Forelimb muscle (tissue), 1 donor: Measurements from ENCODE around the gene TOMM70. TPM values are rescaled to one million over a fixed set of nuclear protein-coding genes. Genes with fewer than 3 reads are reported as not detected.
"Not testable (repeated sequence)": the region's sequence is repeated elsewhere in the genome, so short reads cannot be mapped to it uniquely, and the experiment has no call there.

Experiments used
- DNase-seq: peaks from one replicate; pipeline ENCODE4 v3.0.0-alpha.2; 2013; ENCODE audit warnings: low read depth
- polyA plus RNA-seq: library from polyadenylated mRNA; unstranded; fragments of 120-200 nt; gene quantifications from one replicate; pipeline ENCODE4 v1.2.1, GENCODE V29; 2013; ENCODE audit not compliant: insufficient read length

TOMM70 gene
- 55.9 TPM for polyA plus RNA-seq

DNA sequence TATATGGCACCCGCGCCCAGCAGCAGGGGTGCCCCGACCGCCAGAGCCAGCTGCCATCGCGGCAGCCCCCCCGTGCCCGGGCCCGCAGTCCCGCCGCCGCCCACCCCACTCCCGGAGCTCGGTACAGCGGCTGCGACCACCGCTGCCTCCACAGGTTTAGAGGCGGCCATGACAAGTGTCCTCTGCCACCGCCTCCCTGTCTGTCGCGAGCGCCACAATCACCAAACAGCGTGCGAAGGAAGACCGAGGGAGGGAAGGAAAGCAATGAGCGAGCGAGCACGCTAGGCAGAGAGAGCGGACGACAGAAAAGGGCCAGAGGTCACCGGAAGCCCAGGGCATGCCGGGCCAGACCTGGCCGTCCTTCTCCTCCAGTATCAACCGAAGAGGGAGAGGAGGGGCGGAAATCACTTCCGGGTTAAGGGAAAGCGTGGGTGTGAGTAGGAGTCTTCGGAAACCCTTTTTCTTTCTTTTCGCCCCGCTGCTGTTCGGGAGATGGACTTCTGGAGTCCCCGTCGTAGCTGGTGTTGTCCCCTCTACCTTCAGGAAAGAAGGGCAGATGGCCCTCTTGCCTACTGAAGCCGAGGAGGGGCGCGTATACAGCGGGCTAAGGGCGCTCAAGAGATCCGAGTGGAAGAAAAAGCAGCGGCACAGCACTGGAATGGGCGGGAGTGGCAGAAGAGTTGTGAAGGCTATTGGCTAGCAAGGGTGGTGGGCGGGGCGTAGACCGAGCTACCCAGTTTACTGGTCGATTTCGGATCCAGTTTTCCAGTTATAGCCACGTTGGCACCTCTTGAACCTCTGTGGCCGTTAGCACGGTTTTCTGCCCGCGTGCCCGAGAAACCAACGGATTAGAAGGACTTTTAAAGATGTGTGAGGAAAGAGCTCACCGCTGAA is at the start of gene TOMM70, which contains the start of gene LNP1:
Gene TOMM70 (minus strand): TSS at position 310 of the 894 bp plus-strand sequence. CDS start 140 bp downstream, at position 170.
Gene LNP1 (plus strand): TSS at position 760 of the 894 bp plus-strand sequence. CDS start 28,191 bp downstream, outside the sequence.
- DNase-seq: peak; percentile 93

DNA sequence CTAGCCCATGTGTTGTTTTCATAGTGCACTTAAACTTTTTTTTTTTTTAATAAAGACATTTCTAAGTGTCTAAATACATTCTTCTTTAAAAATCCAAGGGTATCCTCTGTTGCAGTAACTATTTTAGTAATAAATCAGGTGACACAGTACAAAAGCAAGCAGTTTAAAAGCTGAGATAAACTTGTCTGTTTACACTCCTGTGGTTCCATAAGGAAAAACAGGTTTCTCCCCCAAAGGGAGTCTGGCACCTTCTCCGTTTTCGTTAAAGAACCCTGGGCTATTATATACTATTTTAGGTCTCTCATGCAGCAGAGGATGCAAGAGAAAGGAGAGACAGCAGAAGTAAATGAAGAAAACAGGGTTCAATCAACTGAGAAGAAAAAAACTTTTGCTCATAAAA is 48.3 kb upstream of the TOMM70 start:
- no peak for DNase-seq

DNA sequence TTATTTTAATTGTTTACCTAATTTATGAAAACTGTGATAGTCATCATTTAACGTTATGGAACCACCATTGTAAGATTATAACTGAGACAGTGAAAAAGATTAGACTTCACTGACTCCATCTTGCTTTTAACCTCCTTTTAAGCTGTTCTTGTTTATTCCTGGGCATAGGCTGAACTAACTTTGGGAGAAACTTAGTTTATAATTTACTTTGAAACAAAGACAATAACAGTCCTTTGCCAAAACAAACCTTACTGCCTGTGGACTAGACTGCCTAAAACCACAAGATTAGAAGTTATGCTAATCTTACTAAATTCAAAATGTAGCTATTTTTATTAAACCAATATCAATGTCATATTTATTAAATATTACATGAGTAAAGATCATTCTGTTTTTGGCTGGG is 47.2 kb upstream of the TOMM70 start:
- DNase-seq: no peak

DNA sequence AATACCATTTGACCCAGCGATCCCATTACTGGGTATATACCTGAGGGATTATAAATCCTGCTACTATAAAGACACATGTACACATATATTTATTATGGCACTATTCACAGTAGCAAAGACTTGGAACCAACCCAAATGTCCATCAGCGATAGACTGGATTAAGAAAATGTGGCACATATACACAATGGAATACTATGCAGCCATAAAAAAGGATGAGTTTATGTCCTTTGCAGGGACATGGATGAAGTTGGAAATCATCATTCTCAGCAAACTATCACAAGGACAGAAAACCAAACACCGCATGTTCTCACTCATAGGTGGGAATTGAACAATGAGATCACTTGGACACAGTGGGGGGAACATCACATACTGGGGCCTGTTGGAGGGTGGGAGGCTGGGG is 46.2 kb upstream of the TOMM70 start:
- not testable (repeated sequence) for DNase-seq

DNA sequence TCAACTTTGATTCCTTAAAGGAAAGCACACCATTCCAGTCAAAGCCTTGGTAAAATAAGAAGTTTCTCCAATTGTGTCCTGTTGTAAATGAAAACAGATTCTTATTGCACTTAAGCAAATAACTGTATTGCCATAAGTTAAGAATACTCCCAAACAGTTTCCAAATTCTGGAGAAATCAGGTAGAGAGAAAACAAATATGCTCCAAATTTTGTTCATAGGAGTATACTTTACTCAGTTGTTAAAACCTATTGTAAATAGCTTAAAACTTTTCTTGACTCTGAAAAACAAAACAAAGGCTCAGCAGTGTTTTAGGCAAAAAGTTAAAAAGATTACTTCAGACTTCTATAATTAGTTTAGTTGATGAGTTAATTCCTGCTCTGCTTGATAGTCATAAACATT is 42.8 kb upstream of the TOMM70 start:
- DNase-seq: no peak

DNA sequence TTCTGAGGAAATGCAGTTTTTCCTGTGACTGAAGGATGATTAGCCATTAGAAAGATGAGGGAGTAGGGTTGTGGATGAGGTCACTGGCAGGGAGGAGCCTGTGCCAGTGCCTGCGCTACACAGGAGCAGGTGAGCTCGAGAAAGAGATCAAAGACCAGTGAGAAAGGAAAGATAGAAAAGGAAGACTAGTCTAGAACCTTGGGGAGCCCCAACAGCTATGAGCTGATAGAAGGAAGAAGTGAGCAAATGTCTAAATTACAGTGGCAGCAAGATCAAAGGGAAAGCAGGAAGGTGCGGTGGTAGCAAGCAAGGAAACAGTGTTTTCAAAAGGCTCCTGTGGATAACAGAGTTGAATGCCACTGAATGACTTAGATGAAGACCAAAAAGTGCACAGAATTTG is 40.0 kb upstream of the TOMM70 start:
- no peak for DNase-seq

DNA sequence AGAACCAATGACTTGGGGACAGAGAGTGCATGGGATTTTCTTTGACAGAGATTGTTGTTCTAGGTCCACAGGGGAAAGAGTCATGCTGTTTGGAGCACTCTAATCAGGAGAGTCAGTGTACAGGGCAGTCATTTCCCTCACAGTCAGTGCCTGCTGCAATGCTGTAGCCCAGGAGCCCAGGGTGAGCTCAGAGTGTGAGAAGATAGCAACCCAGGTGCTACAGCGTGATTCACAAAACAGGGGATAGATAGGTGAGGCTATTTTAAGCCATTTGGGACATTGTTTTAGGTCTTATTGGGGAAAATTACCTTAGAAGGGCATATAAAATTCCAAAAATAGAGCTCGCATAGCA is 37.7 kb upstream of the TOMM70 start:
- DNase-seq: no peak

DNA sequence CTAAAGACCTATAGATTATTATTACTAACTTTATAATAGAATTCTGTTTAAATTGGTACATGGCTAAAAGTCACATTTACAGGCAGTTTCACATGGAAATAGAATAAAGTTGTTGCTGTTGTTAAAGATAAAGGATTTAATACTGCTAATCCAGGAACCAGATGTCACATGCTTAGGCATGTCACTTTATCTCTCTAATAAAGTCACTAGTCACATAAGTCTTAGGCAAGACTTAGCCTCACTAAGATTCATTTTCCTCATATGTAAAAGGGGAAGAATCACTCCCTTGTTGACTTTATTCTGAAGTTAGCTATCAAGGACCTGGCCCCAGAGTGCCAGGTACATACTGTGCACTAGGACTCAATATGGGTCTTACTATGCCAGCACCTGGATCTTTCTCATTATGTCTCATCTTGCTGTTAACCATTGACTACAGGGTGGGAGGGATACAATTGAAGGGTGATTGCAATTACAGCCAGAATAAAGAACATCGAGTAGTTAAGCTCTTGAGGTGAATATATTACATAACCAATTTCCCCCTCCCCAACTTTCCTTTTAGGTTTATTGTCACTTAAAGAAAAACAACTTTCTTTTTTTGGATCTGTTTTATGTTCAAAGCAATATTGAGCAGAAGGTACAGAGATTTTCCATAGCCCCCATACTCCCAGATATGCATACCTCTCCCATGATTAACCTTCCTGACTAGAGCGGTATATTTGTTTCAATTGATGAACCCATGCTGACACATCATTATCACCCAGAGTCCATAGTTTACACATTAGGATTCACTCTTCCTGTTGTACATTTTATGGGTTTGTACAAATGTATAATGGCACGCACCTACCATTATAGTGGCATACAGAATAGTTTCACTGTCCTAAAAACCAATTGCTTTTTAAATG is 37.1 kb upstream of the TOMM70 start:
- no peak for DNase-seq

DNA sequence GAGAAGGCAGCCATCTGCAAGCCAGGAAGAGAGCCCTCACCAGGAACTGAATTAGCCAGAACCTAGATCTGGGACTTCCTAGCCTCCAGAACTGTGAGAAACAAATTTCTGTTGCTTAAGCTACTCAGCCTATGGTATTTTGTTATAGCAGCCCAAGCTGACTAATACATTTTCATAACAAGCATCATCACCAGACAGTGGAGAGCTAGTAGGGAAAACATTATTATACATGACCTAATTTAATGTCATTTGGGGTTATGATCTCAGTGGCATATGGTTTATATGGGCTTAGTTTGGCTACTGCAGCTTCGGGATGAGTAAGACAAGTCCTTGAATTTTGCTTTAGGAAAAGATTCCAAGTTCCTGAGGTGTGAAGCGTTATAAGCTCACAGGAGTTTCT is 36.1 kb upstream of the TOMM70 start:
- no peak for DNase-seq

DNA sequence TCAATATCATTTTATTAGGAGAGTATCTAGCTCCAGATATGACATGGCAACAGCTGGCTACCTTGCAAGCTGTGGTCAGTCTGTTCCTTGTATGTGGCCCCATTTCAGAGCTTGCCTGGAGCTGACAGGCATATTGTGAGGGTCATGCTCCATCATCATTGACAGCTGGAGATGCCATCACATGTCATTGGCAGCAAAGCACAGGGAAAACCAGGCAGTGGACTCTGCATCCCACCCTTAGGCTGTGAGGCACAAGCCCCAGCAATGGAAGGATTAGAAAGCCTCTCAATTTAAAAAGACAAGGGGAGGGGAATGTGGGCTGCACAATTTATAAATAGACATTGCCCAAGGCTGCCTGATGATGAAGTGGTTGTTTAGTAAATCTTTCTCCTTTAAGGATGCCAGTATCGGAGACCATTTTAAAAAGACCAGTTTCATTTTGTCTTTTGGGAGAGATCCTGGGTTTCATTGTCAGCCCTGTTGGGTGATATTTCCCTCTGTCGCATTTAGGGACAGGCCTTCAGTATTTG is 28.4 kb upstream of the TOMM70 start:
- DNase-seq: no peak

DNA sequence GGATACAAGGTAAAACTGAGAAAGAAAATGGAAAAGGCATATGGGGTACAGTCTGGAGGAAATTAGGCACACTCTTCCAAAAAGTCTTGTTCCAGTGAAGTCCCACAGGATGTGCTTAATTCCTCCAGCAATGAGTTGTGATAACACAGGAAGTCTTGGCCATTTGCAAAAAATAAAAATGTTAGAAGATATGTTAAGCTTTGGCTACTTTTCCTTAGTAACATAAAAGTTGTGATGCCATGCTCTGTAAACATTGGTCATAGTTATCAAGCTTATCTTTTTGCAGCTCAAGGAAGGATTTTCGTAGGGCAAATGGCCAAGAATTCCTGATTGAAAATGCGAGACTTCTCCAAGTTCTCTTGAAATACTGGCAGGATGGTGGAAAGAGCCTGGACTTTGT is 26.8 kb upstream of the TOMM70 start:
- DNase-seq: no peak

DNA sequence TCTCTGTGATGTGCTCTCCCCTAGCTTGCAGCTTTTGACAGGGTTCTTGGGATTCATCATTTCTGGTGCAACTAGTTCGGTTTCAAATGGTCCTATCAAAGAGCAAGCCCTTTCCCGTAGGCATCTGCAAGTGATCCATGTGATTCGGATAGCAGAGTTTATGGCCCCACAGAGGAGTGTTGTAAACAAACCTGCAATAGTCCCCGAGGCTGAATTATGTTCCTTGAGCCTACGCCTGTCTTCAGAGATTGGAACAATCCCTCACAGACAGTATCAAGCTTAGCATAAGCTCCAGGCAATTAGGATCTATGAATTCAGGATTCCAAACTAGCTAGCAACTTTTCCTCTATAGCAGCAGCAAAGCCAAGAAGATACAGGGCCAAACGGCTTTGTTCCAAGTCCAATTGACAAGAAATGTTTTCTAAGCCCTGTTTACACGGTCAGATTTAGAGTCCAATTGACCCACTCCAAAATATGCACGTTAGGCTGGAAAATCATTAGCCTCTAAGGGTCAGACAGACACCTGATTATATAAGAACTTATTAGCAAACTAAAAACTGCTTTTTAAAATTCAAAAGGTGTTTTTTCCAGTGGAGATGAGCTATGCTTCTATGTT is 25.3 kb upstream of the TOMM70 start:
- no peak for DNase-seq

DNA sequence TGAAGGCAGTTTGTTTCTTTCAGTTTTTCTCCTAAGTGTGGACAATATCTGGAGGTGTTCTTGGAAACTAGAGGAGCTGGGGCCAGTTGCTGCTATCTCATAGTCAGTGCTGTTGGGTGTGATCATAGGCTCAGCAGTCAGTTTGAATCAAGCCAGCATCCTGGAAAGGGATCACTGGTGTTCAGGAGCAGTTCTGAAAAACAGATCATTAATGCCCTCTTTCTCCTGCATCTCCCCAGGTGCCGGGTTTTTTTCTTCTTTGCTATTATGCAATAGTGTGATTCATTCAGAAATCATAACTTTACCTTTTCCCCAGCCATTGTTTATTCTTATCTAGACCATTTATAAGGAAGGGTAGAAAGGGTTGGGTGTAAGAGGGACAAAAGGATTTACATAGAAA is 24.4 kb upstream of the TOMM70 start:
- DNase-seq: no peak

DNA sequence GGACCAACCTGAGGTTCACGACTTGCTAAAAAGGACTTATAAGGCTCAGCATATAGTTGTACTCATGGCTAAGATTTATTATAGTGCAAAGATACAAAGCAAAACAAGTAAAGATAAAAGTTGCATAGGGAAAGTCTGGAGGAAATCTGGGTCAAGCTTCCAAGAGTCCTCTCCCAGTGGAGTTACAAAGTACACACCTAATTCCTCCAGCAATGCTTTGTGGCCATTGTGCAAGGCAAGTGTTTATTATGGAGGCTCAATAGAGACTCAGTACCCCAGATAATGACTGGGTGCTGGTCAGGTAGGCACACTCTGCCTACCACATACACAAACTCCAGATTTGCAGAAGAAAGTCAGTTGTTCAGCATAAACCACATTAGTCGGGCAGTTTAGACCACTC is 23.4 kb upstream of the TOMM70 start:
- no peak for DNase-seq

DNA sequence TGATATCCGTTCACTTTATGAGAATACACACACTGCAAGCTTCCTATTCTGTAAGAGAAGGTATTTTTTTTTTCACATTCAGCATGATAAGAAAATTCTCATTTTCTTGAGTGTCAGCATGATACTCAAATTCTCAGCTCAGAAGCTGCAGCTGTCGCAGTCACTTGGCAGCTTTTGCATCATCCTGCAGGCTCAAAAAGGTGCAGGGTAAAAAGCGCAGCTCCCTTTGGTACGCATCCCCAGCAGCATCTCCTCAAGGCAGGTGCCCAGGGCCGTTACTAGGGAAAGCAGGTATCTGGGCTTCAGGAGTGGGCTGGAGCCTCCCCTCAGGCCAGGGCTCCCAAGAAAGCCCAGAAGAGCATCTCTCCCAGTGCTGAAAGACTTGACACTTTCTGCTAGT is 22.7 kb upstream of the TOMM70 start:
- DNase-seq: no peak

DNA sequence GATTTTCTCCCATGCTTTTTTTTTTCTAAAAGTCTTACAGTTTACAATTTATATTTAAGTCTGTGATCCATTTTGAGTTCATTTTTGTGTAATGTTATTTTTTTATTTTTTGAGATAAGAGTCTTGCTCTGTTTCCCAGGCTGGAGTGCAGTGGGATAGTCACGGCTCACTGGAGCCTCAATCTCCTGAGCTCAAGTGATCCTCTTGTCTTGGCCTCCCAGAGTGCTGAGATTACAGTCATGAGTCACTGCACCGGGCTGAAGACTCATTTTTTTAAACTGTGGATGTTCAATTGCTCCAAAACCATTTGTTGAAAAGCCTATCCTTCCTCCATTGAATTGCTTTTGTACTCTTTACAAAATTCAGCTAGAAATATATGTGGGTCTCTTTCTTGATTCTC is 20.0 kb upstream of the TOMM70 start:
- no peak for DNase-seq

DNA sequence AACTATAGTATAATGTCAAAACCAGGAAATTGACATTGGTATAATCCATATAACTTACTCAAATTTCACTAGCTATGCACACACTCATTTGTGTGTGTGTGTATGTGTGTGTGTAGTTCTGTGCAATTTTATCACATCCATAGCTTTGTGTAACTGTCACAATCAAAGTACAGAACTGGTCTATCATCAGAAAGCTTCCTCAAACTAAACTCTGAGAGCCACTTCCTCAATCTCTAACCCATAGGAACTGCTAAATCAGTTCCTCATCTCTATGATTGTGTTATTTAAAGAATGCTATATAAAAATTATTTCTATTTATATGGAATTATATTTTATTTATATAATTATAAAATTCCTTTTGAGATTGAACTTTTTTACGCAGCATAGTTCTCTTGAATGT is 18.5 kb upstream of the TOMM70 start:
- no peak for DNase-seq

DNA sequence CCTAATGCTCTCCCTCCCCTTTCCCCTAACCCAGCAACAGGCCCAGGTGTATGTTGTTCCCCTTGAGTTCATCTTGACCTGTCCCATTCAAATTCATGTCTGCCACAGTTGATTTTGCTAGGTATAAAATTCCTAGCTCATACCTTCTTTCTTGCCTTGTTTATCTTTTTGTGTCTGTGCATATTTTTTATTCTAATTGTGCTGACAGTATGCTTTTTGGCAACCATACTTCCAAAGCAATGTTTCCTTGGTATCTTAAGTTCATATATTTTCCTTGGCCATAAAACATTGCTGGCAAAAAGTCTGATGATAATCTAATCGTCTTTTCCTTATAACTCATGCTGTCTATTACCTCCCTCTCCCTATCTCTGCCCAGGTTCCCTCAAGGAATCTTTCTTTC is 16.0 kb upstream of the TOMM70 start:
- no peak for DNase-seq

DNA sequence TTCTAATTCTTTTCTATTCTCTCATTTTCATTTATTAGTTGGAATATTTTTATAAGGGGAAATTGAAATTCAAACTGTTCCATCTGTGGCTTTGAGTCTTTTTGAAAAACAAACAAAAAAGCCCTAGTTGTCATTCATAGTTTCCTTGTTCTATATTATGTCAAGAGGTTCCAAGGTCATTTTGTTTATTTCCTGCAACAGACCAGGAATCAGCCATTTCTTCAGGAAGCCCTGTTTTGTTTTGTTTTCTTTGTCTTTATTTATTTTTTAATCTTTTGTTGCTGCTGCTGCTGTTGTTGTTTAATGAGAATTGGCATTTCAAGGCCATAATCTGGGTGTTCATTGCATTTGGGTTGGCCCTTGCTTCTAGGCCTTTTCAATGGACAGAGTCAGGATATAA is 15.3 kb upstream of the TOMM70 start:
- no peak for DNase-seq

DNA sequence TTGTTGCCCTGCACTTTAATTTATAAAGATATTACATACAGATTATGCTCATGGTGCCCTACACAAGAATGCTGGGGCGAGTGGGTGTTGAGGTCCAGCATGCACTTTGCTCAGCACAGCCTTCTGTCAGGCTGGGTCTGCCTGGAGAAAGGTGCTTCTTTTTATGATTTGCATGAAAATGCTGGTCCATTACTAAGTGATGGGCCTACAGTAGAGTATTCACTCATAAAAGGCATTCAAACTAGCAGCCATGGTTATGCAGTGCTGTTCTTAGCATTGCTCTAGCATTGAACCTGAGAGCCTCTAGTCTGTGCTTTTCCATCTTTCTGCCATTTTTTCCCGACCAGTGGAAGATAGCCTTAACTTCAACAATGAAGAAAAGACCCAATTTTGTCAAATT is 12.7 kb upstream of the TOMM70 start:
- no peak for DNase-seq

DNA sequence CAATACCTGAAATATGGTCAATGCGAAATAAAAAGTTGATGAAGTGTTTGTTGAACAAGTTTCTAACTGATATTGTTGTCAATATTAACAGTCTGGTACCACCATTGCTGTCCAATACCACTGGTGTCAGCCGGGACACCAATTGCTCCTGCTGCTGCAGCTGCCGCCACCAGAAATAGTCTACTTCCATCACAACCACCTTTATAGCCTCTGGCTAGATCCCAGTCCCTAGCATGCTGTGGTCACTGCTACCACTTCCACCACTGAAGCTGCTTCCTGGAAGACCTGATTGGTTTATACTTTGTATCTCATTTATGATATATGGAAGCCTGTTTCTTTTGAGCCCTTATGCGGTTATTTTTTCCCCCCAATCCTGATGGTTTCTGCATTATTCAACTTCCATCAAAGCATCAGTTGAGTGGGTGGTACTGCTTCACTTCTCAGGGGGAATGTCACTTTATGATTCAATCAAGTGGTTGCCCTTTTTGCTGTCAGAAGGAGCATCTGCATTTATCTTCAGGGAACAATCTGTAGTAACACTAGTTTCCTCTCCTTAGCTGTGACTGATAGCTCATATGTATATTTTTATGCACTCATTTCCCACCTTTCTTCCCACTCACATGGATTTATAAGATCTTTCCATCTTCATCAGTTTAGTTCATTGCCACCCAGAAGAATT is 12.2 kb upstream of the TOMM70 start:
- no peak for DNase-seq
